Stimulated activated CD4-positive, alpha-beta T cell treated with anti-CD3 and anti-CD28 coated beads, Interleukin-12 subunit alpha, Interleukin-12 subunit beta, amount 100 ng/mL, for 24 hours (primary cell): ENCODE results near the gene CYP2W1.
"Not testable (repeated sequence)": the region's sequence is repeated elsewhere in the genome, so short reads cannot be mapped to it uniquely, and the experiment has no call there.

Experiments used
- DNase-seq, 2 experiments: peaks; one replicate each; pipeline ENCODE4 v3.0.0-alpha.2; 2020; ENCODE audit warnings: low read depth in 2 of 2

Gene CYP2W1

DNA sequence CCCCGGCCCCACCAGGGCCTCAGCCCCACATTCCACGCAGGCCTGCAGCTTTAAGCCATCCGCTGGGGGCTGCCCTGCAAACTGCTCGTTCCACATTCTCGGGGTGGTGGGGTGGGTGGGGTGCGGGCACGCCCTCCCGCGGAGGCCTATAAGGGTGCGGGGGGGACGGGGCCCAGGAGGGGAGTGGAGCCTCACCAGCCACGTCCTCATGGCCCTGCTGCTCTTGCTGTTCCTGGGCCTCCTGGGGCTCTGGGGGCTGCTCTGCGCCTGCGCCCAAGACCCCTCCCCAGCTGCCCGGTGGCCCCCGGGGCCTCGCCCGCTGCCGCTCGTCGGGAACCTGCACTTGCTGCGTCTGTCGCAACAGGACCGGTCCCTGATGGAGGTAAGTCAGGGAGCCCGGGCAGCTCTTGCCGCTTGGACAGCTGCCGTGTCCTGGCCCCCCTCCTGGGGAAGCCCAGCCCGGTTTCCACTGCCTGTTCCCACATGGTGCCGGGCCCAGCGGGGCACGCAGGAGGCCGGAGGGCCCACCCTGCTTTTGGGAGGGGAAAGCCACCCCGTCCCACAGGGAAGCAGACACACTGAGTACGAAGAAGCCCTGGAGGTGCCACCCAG lies at the start of gene CYP2W1:
Gene CYP2W1 (plus strand): TSS at position 178 of the 612 bp plus-strand sequence. CDS start 31 bp downstream, at position 209.
- no peak for DNase-seq

DNA sequence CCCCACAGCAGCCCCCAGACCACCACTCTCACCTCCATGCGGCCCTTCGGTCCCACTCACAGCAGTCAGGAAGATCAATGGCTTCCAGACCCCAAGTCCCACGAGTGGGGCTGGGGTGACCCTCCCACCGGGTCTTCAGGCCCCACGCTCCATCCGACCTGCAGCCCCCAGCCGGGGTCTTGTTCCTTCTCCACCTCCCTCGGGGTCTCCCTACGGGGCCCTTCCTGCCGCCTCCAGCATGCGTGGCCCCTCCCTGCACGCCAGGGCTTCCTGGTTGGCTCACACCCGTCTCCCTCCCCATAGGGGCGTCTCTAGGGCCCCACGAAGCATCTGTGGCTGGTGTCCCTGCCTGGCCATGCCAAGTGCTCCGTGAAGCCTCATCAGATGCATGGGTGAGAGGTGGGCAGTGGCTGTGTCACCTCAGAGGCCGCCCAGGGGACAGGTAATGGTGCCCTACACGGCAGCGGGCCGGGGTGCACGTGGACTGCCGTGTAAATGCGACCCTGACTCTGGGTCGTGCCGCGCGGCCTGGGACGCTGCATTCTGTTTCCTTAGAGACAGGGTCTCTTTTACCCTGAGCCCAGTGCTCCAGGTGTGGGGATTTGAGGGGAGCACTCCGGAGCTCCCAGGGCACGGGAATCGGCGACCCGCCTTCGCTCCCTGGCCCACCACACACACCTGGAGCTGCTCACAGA lies 48.4 kb upstream of the CYP2W1 start:
- no peak for DNase-seq

- no peak for DNase-seq
Observed at GRCh38 chr7:935164-935873, 47.7 kb upstream of the CYP2W1 start.

DNA sequence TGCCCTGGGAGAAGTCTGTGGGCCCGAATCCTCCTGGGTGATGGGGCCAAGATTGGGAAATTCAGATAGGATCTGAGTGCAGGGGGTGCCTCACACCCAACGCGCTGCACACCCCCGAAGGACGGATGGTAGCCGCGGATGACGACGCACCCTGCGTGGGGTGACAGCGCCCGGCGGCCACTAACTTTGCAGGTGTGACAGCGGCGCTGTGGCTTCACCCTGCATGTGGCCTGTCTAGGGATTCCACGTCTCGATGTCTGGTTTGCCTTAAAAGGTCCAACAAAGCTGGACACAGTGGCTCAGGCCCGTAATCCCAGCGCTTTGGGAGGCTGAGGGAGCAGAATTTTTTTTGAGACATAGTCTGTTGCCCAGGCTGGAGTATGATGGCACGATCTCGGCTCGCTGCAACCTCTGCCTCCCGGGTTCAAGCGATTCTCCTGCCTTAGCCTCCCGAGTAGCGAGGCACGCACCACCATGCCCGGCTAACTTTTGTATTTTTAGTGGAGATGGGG lies 47.1 kb upstream of the CYP2W1 start:
- DNase-seq = no peak

GRCh38 chr7:936386-937054 lies 46.5 kb upstream of the CYP2W1 start:
- DNase-seq = no peak

GRCh38 chr7:937856-938484 lies 45.0 kb upstream of the CYP2W1 start:
- DNase-seq = no peak

DNA sequence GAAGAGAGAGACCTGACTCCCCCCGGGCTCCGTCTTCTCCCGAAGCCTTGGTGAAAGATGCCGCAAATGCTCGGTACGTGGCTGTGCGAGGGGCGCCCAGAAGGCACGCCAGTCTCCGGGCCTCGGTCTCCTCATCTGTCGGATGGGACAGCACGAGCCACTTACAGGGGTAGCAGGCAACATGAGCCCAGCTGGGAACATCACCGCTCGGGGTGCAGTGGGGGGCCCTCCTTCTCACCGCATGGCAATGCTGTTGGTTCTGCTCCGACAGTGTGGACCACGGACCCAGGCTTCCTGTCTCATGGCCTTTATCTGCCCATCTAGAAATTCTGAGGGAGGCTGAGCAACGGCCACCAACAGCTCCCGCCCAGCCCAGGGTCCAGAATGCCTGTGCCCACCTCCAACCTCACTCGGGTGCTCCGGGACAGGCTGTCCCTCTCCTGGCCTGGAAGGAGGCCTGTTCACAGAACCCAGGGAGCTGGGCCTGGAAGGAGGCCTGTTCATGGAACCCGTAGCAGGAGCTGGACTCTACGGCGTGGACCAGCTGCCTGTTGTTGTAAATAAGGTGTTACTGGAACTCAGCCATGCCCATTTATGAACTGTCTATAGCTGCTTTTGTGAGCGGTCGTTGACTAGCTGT lies 44.3 kb upstream of the CYP2W1 start:
- DNase-seq = no peak

DNA sequence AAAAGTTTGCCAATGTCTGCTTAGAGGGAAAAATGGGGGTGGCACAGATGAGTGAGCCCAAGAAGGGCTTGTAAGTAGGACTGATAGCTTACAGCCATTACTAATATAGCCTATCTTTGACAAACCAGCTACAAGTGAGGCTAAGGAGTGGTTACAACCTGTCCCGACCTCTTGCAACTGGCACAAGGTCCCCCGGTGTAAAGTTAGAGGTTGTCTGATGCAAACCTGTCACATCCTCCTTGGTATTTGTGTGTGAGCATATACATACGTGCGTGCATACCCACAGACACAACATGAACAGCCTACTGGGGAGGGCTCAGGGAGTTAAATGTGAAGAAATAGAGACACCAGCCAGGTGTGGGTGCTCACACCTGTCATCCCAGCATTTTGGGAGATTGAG lies 43.1 kb upstream of the CYP2W1 start:
- DNase-seq = no peak

DNA sequence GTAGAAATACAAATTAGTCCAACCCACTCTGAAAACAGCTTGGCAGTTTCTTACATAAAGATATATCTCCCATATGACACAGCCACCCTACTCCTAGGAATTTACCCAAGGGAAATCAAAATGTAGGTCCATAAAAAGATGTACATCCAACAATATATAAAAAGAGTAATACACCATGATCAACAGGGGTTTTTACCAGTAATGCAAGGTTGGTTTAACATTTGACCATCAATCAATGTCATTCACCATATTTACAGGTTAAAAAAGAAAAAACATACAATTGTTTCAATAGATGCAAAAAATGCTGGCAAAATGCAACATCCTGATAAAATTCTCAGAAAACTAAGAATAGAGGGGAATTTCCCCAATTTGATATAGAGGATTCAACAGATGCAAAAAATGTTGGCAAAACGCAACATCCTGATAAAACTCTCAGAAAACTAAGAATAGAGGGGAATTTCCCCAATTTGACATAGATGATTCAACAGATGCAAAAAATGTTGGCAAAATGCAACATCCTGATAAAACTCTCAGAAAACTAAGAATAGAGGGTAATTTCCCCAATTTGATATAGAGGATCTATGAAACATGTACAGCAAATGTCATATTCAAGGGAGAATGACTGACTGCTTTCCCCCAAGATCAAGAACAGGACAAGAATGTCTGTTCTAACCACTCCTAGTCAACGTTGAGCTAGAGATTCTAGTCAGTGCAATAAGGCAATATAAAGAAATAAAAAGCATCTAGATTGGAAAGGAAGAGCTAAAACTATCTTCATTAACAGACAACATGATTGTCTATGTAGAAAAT lies 42.2 kb upstream of the CYP2W1 start:
- DNase-seq = no peak

DNA sequence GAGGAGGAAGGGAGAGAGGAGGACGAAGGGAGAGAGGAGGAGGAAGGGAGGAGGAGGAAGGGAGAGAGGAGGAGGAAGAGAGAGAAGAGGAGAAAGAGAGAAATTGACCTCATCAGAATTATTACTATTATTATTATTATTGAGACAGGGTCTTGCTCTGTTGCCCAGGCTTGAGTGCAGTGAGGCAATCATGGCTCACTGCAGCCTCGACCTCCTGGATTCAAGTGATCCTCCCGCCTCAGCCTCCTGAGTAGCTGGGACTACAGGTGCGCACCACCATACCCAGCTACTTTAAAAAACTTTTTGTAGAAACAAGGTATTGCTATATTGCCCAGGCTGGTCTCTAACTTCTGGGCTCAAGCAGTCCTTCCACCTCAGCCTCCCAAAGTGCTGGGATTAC lies 39.2 kb upstream of the CYP2W1 start:
- DNase-seq = not testable (repeated sequence)

DNA sequence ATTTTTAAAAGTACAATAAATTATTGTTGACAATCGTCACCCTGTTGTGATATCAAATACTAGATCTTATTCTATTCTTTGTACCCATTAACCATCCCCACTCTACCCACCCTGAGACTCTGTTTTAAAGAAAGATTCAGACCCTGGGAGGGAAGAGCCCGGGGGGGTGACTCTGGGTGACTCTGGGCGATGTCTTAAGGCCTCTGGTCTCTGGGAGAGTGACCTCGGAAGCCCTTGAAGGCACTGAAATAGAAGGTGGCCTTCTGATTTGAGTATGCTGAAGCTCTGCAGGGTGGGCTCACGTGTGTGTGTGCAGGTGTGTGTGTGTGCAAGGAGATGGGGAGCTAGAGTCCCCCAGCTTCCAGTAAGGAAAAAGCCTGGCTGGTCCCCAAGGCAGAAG lies 38.2 kb upstream of the CYP2W1 start:
- DNase-seq = no peak

GRCh38 chr7:945147-945555 lies 37.8 kb upstream of the CYP2W1 start:
- no peak for DNase-seq

GRCh38 chr7:945556-946255 lies 37.3 kb upstream of the CYP2W1 start:
- DNase-seq = no peak

DNA sequence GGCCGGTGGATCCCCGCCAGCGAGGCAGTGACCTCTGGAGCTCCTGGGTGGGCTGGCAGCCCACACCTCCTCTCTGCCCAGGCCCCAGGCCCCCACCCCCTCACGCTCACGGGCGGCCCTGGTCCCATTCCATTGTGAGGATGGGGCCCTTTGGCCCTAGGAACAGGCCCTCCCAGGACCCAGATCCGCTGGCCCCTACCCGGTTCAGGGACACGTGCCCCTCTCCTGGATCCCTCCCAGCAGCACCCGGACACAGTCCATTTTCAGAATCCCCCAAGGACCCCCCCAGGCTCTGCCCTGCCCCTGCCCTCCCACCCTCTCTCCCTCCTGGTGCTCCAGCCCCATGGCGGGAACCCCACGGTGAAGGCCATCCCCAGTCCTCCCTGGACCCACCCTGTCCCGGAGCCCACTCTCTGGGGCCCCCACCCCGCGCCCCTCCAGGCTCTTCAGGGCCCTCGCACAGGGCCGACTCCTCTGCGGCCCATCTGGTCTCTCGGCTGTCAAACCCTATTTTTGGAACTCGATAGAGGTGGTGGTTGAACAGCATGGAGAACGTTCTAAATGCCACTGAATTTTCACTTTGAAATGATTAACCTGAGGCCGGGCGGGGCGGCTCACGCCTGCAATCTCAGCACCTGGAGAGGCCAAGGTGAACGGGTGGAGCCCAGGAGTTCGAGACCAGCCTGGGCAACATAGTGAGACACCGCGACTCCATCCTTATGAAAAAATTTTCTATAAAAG lies 36.6 kb upstream of the CYP2W1 start:
- no peak for DNase-seq

DNA sequence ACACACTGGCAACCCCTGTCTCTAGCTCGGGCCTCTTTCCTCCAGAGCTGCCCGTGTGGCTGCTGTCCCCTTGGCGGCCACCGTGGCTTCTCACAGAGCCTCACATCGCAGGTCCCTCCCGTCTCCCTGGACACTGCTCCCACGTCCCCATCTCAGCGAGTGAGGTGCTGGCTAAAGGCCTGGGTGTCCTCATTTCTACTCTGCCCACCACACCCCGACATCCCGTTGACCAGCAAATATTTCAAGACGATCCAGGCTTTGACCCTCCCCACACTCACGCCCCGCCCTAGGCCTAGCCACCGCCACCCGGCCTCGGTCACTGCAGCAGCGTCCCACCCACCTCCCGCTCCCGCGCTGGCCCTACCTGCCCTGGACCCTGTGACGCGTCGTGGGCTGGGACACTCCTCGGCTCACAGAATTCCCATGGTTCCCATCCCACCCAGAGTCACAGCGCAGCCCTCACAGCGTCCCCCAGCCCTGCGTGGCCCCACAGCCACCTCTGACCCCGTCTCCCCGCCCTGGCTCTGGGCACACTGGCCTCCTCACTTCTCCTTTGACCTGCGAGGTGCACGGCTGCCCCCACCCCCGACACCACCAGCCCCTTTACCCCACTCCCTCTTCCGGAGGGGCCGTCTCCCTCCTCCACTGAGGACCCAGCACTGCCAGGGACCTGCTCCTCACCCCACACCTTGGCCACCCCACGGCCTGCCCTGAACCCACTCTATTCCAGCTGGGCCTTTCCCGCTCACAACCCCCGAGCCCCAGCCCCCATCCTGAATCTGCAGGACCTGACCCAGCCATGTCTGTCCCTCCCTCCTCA lies 35.4 kb upstream of the CYP2W1 start:
- DNase-seq = no peak

GRCh38 chr7:949021-949934 lies 33.7 kb upstream of the CYP2W1 start:
- no peak for DNase-seq

DNA sequence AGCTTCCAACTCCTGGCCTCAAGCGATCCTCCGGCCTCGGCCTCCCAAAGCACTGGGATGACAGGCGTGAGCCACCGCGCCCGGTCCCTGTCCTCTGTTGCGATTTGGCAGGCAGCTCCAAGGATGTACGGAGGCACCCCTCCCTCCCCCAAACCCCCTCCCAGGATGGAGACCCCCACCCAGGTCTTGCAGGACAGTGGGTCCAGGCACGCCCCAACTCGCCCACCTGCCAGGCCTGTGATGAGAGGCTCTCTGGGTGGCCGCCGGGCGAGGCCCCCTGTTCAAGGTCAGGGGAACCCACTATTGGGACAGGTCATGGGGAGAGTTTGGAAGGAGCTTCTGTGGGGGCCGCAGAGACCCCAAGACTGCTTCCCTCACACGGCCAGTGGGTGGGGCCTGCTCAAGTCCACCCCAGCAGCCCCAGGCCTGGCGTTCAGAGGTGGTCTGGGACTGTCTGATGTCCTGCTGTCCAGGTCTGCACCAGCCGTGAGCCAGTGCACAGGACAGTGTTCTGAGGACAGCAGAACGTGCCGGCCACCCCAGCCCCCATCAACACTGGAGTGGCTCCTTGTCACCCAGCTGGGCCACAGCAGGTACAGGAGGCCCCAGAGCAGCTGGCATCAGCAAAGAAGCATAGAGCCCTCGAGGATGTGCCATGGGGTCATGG lies 31.0 kb upstream of the CYP2W1 start:
- DNase-seq = no peak
